ENCODE results near the gene EIF3L.

Gene EIF3L

DNA sequence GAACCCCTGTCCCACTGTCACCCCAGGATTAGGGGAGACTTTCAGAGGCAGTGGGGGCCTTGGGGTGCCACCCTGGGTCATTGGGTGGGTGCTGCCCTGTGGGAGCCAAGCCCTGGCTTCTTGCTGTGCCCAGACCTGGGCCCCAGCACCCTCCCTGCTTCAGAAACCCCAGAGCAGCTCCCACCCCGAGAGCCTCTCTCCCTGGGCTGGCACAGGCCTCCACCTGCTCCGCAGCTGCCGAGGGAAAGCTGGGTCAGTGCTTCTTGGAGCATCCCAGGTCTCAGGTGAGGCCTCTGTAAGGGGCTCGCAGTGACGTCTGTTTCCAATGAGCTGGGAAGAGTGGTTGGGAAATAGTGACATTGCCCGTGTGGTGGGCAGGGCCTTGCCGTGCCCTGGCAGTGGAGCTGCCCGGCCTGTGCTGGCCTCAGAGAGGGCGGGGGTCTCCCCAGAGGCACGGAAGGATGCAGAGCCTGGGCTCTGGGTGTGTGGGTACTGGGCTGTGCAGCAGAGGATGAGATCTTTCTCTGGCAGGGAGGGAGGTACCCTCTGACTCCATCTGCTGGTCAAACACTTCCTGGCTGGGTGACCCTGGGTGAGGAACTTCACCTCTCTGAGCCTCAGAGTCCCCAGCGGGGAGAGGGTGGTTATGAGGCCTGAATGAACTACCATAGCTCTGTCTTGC lies 81.2 kb downstream of the EIF3L start:
- no peak for FAIRE-seq

- no peak for FAIRE-seq
These were observed 81.8 kb downstream of the EIF3L start for GRCh38 chr22:37930952-37931440.

- FAIRE-seq, result no peak
These were observed 82.7 kb downstream of the EIF3L start for GRCh38 chr22:37931893-37932389.

- no peak for FAIRE-seq
These were observed 83.2 kb downstream of the EIF3L start for GRCh38 chr22:37932401-37932800.

DNA sequence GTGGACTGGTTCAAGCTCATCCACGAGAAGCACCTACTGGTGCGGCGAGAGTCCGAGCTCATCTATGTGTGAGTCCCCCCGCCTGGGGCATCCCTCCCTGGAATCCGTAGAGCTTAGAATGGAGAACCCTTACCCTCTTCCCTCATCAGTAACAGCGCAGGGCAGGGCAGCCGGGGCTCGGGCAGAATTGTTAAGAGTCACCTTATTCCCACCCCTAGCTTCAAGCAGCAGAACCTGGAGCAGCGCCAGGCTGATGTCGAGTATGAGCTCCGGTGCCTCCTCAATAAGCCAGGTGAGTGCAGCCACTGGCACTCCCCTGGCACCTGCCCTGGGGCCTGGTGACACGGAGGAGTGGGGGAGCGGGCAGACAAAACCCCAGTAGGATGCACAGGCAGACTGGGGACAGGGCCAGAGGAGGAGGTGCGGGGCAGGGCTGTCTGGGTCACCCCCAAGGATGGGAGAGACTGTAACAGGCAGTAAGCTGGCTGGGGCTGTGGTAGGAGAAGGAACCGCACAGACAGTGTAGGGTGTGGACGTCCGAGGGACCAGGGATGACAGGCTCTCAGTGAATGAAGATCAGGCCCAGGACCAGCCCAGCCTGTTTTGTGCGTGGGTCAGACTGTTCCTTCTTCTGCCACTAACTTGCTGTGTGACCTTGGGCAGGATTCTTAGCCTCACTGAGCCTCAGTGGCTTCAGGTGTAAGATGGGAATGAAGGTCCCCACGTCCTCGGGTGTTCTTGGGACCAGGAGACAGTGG lies 83.8 kb downstream of the EIF3L start:
- no peak for FAIRE-seq

DNA sequence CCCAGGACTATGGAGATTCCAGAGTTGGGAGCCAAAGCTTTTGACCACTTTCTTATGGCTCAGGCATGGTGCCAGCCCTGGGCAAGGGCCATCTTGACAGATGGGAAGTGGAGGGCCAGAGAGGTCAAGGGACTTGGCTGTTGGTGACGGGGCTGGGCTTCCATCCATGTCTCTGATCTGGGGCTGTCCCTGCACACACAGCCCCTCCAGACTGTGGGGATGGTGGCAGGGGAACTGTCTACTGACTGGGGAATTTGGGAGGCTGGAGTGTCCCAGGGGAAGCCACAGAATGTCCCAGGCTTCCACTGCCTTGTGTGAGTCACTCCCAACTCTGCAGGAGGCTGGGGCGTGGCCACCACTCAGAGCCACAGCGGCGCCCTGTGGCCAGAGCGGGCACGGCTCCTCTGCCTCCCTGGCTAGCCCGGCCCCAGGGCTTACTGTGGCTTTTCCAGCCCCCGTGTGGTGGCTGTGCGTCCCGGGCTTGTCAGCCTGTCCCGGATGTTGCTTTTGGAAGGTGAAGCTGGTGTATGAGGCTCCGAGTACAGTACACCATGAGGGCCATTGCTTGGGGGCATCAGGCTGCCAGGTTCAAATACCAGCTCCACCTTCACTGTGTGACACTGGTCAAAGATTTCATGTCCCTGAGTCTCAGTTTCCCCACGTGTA lies 84.6 kb downstream of the EIF3L start:
- FAIRE-seq, result no peak

Data from islet of Langerhans (tissue), 1 donor.